ENCODE results near the gene TMEM131L. TPM values are rescaled to one million over a fixed set of nuclear protein-coding genes. Genes with fewer than 3 reads are reported as not detected.
"Not testable (repeated sequence)": the region's sequence is repeated elsewhere in the genome, so short reads cannot be mapped to it uniquely, and the experiment has no call there.

The TMEM131L gene
- total RNA-seq, 3 donors from 2014 or later (not counting 1 experiment from before 2014, with no cell fraction given): 67.8 to 105 (median 71.1) TPM

DNA sequence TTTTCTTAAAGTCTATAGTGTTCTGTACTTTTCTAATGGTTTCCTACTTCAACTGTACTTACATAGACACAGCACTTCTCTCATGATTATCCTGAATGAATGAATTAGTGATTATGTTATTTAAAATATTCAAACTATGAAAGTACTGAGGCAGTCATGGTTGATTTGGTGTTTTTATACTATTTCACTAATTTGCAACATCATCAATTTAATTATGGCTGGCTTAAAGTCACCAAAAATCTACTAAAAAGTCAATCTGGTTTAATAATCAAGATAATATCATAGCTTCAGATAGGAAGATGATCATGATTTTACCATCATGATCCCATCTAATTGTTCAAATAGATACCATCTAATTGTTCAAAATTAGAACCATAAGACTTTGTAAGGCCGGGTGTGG, 16.8 kb upstream of the TMEM131L start:
- ATAC-seq (no peak), DNase-seq (no peak)
- Mint-ChIP-seq H3K4me1 (peaks cover 11 to 15% of the 10 kb centered on the region in 2 donors), H3K9me3 (no peaks in the 10 kb centered on the region), H3K27me3 (ENCODE audit: low read depth in 2 of 2) (no peaks in the 10 kb centered on the region), H3K27ac (peak overlapping the region; percentile 75 to 84), H3K4me3 (no peak overlapping the region), H3K36me3 (no peaks in the 10 kb centered on the region)
- Histone ChIP-seq H3K36me3 (ENCODE audit: control insufficient read depth, insufficient read depth, low read length) (no peaks in the 10 kb centered on the region), H3K4me3 (ENCODE audit: low read length) (no peak overlapping the region), H3K27ac (ENCODE audit: low read length) (no peak overlapping the region), H3K27me3 (ENCODE audit: control insufficient read depth, insufficient read depth, low read length) (no peaks in the 10 kb centered on the region), H3K4me1 (ENCODE audit: control insufficient read depth, insufficient read depth, low read length) (peaks cover 12% of the 10 kb centered on the region), H3K9me3 (ENCODE audit: control insufficient read depth, insufficient read depth, low read length) (no peaks in the 10 kb centered on the region)
- 100% methylated on average over 1 of the region's 1 CpG for WGBS (ENCODE audit: insufficient coverage)
- TF ChIP-seq, protein P1, sequence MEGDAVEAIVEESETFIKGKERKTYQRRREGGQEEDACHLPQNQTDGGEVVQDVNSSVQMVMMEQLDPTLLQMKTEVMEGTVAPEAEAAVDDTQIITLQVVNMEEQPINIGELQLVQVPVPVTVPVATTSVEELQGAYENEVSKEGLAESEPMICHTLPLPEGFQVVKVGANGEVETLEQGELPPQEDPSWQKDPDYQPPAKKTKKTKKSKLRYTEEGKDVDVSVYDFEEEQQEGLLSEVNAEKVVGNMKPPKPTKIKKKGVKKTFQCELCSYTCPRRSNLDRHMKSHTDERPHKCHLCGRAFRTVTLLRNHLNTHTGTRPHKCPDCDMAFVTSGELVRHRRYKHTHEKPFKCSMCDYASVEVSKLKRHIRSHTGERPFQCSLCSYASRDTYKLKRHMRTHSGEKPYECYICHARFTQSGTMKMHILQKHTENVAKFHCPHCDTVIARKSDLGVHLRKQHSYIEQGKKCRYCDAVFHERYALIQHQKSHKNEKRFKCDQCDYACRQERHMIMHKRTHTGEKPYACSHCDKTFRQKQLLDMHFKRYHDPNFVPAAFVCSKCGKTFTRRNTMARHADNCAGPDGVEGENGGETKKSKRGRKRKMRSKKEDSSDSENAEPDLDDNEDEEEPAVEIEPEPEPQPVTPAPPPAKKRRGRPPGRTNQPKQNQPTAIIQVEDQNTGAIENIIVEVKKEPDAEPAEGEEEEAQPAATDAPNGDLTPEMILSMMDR (IDR thresholded peaks at IDR 0.05): no peak
- intact Hi-C loops (cut with micrococcal nuclease): no loop called here

DNA sequence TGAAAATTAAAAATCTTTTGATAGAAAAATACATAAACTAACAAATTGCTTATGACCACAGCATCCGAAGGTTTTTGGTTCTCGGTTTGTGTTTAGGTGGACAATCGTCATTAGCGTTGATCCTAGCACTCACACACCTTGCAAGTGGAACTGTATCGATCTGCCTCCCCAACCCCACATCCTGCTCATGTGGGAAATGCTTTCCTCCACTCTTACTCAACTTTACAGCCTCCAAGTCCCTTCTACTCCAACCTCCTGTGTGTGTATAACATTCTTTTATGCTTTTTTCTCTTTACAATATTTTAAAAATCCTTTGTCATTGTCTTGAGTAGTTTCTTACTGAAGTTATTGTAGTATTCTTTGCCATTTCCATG, 15.6 kb upstream of the TMEM131L start:
- no peaks in the 10 kb centered on the region for H3K27me3 Mint-ChIP-seq (ENCODE audit: low read depth in 2 of 2)
- H3K27ac ChIP-seq (ENCODE audit: low read length): peak overlapping the region; percentile 49
- peaks cover 11 to 15% of the 10 kb centered on the region in 2 donors for H3K4me1 Mint-ChIP-seq
- peak overlapping the region; percentile 65 for H3K4me3 Mint-ChIP-seq
- H3K9me3 ChIP-seq (ENCODE audit: control insufficient read depth, insufficient read depth, low read length): no peaks in the 10 kb centered on the region
- no peaks in the 10 kb centered on the region for H3K9me3 Mint-ChIP-seq
- peak overlapping the region; percentile 75 to 84 for H3K27ac Mint-ChIP-seq
- H3K36me3 Mint-ChIP-seq: no peaks in the 10 kb centered on the region
- peaks cover 12% of the 10 kb centered on the region for H3K4me1 ChIP-seq (ENCODE audit: control insufficient read depth, insufficient read depth, low read length)
- H3K4me3 ChIP-seq (ENCODE audit: low read length): no peak overlapping the region
- H3K27me3 ChIP-seq (ENCODE audit: control insufficient read depth, insufficient read depth, low read length): no peaks in the 10 kb centered on the region
- TF ChIP-seq, protein P1 (IDR thresholded peaks at IDR 0.05): no peak
- peak in 1 of 2 donors; percentile 47 for DNase-seq
- H3K36me3 ChIP-seq (ENCODE audit: control insufficient read depth, insufficient read depth, low read length): no peaks in the 10 kb centered on the region
- intact Hi-C loops (cut with micrococcal nuclease): no loop called here
- ATAC-seq: peak in 2 of 3 donors; percentile 46 to 50
- 47% methylated on average over 5 of the region's 5 CpGs for WGBS (ENCODE audit: insufficient coverage)

DNA sequence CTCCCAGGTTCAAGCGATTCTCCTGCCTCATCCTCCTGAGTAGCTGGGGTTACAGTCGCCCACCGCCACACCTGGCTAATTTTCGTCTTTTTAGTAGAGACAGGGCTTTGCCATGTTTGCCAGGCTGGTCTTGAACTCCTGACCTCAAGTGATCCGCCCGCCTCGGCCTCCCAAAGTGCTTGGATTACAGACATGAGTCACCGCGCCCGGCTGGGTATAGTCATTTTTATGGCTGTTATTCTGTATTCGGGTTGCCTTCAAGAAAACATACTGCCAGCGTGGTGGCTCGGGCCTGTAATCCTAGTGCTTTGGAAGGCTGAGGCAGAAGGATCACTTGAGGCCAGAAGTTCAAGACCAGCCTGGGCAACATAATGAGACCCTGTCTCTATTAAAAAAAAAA, 15.0 kb upstream of the TMEM131L start:
- intact Hi-C loops (cut with micrococcal nuclease); H3K4me3 ChIP-seq (ENCODE audit: low read length); H3K9me3 Mint-ChIP-seq; H3K4me3 Mint-ChIP-seq; H3K27ac Mint-ChIP-seq; H3K27me3 Mint-ChIP-seq (ENCODE audit: low read depth in 2 of 2); H3K27ac ChIP-seq (ENCODE audit: low read length); H3K36me3 ChIP-seq (ENCODE audit: control insufficient read depth, insufficient read depth, low read length); H3K36me3 Mint-ChIP-seq; DNase-seq; H3K9me3 ChIP-seq (ENCODE audit: control insufficient read depth, insufficient read depth, low read length); ATAC-seq; H3K27me3 ChIP-seq (ENCODE audit: control insufficient read depth, insufficient read depth, low read length): not testable (repeated sequence)
- peaks cover 11 to 15% of the 10 kb centered on the region in 2 donors for H3K4me1 Mint-ChIP-seq
- H3K4me1 ChIP-seq (ENCODE audit: control insufficient read depth, insufficient read depth, low read length): peaks cover 12% of the 10 kb centered on the region
- WGBS (ENCODE audit: insufficient coverage): 88% methylated on average over 13 of the region's 13 CpGs

DNA sequence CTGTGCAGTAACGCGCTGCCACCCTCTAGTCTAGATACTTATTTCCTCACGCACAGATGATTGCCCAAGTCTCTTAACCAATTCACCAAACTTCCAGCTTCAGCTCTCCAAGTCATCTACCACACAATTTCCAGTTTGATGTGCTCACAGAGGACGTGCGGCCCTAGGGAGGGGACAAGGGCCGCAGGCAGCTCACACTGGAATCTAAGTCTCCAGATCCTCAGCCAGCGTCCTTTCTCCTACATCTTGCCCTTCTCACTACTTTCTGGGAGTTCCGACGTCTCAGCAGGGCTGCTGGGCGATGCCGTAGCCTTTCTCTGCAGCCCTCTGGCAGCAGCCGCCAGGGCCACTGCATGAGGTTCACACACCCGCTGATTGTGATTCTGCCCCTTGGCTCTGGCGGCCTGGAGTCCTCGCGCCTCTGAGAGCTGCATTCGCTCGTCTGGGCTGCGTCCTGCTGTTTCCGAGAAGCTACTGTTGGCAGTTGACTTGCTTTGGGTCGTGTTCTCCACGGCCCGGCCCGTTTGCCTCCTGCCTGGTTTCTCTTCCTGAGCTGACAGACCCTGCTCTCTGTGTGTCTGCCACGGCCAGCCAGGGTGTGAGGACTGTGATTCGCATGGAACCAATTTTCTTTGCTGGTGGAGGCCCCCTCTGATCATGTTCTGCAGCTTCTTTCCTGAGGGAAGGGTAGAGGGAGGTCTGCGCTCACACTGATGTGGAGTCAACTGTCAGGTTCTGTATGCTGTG, 14.1 kb upstream of the TMEM131L start:
- H3K4me1 Mint-ChIP-seq: peaks cover 11 to 15% of the 10 kb centered on the region in 2 donors
- H3K4me3 Mint-ChIP-seq: no peak overlapping the region
- H3K9me3 ChIP-seq (ENCODE audit: control insufficient read depth, insufficient read depth, low read length): no peaks in the 10 kb centered on the region
- no peaks in the 10 kb centered on the region for H3K36me3 Mint-ChIP-seq
- no peak overlapping the region for H3K4me3 ChIP-seq (ENCODE audit: low read length)
- no peak for DNase-seq
- peaks cover 12% of the 10 kb centered on the region for H3K4me1 ChIP-seq (ENCODE audit: control insufficient read depth, insufficient read depth, low read length)
- H3K27me3 ChIP-seq (ENCODE audit: control insufficient read depth, insufficient read depth, low read length): no peaks in the 10 kb centered on the region
- TF ChIP-seq, protein P1 (IDR thresholded peaks at IDR 0.05): no peak
- no peak overlapping the region for H3K27ac Mint-ChIP-seq
- no peak overlapping the region for H3K27ac ChIP-seq (ENCODE audit: low read length)
- WGBS (ENCODE audit: insufficient coverage): 90% methylated on average over 26 of the region's 27 CpGs
- ATAC-seq: no peak
- no peaks in the 10 kb centered on the region for H3K27me3 Mint-ChIP-seq (ENCODE audit: low read depth in 2 of 2)
- intact Hi-C loops (cut with micrococcal nuclease): no loop called here
- H3K36me3 ChIP-seq (ENCODE audit: control insufficient read depth, insufficient read depth, low read length): no peaks in the 10 kb centered on the region
- H3K9me3 Mint-ChIP-seq: no peaks in the 10 kb centered on the region
